Measurements from ENCODE around the gene LRRC27.
"Not testable (repeated sequence)": the region's sequence is repeated elsewhere in the genome, so short reads cannot be mapped to it uniquely, and the experiment has no call there.

The LRRC27 gene

DNA sequence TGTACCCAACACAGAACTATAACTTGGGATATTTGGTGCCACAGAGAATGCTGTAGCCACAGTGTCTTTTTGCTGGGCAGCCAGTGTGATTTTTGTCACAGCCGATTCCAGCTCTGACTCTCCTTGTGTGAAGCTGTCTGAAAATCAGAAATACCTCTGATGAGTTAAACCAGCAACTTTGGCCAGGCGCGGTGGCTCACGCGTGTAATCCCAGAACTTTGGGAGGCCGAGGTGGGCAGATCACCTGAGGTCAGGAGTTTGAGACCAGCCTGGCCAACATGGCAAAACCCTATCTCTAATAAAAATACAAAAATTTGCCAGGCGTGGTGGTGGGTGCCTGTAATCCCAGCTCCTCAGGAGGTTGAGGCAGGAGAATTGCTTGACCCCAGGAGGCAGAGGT is 5.9 kb downstream of the LRRC27 start:
- DNase-seq (ENCODE audit: low read depth, low spot score): not testable (repeated sequence)

DNA sequence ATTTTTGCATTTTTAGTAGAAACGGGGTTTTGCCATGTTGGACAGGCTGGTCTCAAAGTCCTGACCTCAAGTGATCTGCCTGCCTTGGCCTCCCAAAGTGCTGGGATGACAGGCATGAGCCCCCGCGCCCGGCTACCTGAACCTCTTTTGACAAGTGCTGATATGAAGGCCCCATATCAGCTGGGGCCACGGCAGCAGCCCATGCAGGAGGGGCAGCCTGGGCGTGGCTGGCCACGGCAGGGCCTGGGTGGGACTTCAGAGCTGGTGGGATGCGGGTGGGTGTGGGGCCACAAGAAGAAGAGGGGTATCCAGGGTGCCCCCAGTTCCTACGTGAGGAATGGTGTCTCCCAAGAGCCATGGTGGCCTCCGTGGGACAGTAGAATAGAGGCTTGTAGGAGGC is 6.9 kb downstream of the LRRC27 start:
- no peak for DNase-seq (ENCODE audit: low read depth, low spot score)

DNA sequence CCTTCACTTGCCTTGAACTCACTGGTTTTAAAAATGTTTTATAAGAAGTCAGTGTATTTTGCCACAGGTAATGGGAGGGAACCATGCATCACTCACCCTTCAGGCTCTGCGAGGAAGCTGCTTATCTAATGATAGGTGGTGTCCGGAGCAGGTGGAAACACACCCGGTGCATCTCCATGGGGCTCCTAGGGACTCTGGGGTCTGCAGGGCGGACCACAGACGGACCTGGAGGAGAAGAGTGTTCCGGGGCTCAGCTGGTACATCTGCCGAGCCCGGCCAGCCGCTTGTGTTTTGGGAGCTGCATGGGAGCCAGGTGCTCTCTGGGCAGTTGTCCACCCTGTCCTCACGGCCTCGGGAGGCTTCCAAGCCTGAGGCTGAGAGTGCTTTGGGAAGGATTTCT is 7.3 kb downstream of the LRRC27 start:
- no peak for DNase-seq (ENCODE audit: low read depth, low spot score)

DNA sequence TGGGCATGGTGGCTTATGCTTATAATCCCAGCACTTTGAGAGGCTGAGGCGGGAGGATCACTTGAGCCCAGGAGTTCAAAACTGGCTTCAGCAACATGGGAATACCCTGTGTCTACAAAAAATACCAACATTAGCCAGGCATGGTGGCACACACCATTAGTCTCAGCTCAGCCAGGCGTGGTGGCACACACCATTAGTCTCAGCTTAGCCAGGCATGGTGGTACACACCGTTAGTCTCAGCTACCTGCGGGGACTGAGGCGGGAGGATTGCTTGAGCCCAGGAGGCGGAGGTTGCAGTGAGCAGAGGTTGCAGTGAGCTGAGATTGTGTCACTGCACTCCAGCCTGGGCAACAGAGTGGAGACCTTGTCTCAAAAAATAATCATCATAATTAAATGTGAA is 9.0 kb downstream of the LRRC27 start:
- no peak for DNase-seq (ENCODE audit: low read depth, low spot score)

DNA sequence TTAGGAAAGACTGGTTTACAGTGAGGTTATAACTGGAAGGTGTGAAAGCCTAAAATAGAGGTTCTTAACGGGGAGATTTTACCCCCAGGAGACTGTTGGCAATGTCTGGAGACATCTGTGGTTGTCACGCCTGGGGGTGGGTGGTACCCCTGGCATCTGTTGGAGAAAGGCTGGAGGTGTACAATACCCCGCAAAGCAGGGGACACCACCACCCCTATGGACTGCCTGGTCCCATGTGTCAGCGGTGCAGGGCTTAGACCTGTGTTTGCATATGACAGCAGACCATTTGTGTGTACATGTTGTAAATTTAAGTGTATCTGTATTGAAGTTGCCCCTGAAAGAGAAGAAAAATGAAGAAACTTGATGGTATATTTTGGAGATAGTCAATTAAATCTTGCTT is 9.8 kb downstream of the LRRC27 start:
- no peak for DNase-seq (ENCODE audit: low read depth, low spot score)

DNA sequence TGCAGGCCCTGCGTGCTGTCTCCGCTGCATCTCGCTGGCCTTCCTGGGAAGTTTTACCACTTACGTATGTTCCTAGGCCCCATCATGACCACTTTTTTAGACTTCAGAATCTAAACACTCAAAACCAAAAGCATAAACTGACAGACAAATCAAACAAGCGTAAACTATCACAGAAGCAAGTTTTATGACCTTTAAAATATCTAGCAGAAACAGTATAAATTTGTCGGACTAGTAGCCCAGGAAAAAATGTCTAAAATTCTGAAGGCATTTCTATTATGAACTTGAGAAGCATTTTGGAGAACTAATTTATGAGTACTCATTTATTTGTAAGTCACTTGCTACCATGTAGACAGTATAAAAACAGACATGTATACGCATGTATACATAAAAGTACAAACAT is 10.6 kb downstream of the LRRC27 start:
- no peak for DNase-seq (ENCODE audit: low read depth, low spot score)

DNA sequence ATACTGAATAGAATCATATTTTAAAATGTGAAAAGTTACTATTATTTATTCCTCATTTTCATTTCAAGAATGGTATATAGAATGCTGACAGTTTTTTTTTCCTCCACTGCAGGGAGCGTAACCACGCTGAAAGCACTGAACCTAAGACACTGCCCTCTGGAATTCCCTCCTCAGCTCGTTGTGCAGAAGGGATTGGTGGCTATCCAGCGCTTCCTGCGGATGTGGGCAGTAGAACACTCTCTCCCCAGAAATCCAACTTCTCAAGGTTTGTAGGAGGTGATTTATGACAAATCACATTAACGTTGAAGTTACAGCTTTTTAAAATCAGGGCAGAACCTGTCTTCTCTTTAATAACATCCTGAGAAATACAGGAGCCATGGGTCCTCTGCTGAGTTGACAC is 12.4 kb downstream of the LRRC27 start:
- no peak for DNase-seq (ENCODE audit: low read depth, low spot score)

DNA sequence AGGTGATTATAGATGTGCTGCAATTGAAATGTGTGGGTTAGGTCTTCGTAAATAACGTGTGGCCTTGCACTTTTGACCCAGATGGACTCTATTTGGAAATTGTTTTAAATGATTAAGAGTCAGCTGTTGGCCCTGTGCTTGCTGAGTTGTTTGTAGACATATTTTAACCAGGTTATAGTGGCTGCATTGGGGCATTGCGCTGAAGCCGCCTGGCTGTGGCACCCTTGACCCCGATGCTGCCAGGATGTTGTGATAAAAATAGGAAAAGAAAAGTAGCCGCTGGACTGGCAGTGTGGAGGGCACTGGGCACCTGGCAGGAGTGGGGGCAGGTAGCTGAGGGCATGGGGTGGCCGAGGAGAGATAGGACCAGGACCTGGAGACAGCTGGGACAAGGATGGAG is 13.4 kb downstream of the LRRC27 start:
- no peak for DNase-seq (ENCODE audit: low read depth, low spot score)

DNA sequence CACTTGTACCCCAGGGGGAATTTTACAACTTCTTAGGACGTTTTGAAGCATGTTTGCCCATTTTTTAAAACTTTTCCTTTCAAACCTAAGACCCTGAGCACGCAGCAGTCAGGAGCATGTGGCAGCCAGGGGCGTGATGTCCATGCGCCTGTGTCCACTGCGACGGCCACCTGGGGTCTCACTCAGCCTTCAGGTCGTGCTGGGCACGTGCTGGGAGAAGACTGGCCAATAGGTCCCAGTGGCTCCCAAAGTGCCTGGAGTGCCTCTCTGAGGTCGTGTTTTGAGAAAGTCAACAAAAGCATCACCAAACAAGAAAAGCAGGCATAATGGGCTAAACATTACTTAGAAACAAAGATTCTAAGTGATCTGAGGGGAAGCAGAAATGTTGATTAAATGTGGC is 14.8 kb downstream of the LRRC27 start:
- no peak for DNase-seq (ENCODE audit: low read depth, low spot score)

DNA sequence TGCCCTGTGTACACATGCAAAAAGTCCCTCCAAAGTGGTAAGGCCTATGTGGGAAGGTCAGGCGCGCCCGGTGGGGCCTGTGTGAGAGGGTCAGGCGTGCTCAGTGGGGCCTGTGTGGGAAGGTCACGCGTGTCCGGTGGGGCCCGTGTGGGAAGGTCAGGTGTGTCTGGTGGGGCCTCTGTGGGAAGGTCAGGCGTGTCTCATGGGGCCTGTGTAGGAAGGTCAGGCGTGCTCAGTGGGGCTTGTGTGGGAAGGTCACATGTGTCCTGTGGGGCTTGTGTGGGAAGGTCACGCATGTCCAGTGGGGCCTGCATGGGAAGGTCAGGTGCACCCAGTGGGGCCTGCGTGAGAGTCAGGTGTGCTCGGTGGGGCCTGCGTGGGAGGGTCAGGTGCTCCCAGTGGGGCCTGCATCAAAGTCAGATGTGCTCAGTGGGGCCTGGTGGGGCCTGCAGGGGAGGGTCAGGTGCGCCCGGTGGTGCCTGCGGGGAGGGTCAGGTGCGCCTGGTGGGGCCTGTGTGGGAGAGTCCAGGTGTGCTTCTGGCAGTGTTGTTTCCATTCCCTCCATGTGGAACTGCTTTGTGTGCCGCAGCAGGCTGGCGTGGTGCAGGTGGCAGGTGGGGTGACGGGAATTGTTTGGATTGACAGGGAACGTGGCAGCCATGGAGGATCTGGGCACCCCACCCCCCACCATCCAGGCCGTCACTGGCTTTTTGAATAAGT is 15.4 kb downstream of the LRRC27 start:
- no peak for DNase-seq (ENCODE audit: low read depth, low spot score)

DNA sequence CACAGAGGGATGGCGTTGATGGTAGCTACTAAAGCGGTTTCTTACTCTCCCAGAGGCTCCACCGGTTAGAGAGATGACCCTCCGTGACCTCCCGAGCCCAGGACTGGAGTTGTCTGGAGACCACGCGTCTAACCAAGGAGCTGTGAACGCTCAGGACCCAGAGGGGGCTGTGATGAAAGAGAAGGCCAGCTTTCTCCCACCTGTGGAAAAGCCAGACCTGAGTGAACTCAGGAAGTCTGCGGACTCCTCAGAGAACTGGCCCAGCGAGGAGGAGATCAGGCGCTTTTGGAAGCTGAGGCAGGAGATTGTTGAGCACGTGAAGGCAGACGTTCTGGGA is 15.9 kb downstream of the LRRC27 start:
- no peak for DNase-seq (ENCODE audit: low read depth, low spot score)

DNA sequence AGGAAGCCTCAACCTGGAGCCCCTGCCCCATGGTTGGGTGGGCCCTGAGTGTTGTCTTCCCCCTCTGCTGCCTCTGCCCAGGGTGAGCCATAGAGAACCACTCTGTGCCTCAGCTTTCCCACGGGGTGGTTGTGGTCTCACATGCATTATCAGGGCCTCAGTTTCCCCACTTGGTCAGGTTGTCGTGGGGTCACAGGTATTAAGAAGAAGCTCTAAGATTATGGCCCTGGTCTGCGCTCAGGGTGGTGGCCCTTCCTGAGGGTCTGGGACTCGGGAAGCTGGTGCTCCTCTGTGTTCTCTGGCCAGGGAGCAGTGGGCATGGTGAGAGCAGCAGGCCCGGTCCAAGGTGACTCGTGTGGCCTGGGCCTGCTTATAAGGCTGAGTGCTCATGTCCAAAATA is 17.8 kb downstream of the LRRC27 start:
- no peak for DNase-seq (ENCODE audit: low read depth, low spot score)

DNA sequence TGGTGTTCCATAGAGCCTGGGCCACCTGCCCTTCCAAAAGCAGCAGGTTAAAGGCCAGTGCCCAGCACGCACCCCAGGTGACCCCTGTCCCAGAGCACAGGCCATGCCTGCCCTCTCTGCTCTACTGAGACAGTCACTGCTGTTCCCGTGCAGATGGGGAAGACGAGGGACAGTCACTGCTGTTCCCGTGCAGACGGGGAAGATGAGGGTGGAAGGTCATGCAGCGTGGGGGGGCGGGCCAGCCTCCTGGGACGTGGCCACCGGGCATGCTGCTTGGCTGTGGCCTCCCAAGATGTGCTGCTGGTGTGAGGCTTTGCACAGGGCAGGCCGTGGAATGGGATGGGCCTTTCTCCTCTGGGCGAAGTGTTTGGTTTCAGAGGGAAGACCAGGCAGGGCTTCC is 18.4 kb downstream of the LRRC27 start:
- DNase-seq (ENCODE audit: low read depth, low spot score): no peak

DNA sequence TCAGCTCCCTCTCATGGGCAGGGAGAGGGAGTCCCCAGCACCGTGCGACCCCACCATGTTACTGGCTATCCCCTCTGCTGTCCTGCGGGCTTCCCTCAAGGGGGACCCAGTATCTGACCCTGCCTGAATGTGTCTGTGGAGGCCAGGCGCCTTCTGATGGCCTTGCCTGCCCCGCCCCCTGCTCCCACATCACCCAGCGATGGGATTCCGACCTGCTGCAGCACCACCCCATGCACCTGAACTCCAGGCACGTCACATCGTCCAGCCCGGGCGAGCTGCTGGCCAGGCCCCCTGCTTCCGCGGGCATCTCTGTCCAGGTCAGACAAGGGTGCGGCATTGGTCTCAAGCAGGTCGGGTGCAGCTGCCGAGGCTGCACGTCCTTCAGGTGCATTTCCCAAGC is 19.0 kb downstream of the LRRC27 start:
- DNase-seq (ENCODE audit: low read depth, low spot score): no peak

DNA sequence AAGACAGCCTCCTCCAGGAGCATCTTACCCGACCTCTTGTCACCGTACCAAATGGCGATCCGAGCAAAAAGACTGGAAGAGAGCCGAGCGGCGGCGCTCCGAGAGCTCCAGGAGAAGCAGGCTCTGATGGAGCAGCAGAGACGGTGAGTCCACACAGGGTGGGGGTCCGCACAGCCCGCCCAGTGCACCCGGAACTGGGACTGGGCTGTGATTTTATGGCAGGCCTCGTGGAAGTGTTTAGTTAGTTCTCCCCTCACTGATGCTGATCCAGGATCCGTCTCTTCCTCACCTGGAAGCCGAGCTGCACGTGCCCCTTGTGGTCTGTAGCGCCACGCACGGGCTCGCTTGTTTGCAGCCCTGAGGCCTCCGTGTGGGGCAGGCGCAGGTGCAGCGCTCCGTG is 19.6 kb downstream of the LRRC27 start:
- no peak for DNase-seq (ENCODE audit: low read depth, low spot score)

DNA sequence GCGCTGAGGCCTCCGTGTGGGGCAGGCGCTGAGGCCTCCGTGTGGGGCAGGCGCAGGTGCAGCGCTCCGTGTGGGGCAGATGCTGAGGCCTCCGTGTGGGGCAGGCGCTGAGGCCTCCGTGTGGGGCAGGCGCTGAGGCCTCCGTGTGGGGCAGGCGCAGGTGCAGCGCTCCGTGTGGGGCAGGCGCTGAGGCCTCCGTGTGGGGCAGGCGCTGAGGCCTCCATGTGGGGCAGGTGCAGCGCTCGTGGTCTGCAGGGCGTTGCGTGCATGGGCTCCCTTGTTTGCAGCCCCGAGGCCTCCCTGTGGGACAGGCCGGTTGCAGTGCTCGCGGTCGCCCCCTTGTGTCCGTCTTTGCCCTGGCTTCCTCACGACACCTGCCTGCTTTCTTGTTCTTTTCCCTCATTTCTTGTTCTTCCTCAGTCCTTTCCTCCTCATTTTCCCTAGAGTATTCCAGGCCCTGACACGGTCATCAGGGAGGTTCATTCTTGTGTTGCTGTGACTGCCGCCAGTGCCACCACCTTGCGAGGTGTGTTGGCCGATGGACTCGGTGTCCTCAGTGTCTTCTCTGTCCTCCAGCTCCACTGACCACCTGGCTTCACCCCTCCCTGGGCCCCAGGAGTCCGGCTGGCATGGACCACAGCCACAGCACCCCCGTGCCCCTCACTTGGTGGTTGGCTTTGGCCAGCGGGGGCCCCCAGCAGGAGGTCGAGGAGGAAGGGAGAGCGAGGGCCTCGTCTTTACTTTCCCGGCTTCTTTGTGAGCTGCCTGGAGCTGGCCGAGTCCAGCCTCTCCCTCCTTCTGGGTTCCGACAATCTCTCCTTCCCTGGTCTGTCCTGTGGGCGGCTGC is 20.7 kb downstream of the LRRC27 start:
- not testable (repeated sequence) for DNase-seq (ENCODE audit: low read depth, low spot score)

DNA sequence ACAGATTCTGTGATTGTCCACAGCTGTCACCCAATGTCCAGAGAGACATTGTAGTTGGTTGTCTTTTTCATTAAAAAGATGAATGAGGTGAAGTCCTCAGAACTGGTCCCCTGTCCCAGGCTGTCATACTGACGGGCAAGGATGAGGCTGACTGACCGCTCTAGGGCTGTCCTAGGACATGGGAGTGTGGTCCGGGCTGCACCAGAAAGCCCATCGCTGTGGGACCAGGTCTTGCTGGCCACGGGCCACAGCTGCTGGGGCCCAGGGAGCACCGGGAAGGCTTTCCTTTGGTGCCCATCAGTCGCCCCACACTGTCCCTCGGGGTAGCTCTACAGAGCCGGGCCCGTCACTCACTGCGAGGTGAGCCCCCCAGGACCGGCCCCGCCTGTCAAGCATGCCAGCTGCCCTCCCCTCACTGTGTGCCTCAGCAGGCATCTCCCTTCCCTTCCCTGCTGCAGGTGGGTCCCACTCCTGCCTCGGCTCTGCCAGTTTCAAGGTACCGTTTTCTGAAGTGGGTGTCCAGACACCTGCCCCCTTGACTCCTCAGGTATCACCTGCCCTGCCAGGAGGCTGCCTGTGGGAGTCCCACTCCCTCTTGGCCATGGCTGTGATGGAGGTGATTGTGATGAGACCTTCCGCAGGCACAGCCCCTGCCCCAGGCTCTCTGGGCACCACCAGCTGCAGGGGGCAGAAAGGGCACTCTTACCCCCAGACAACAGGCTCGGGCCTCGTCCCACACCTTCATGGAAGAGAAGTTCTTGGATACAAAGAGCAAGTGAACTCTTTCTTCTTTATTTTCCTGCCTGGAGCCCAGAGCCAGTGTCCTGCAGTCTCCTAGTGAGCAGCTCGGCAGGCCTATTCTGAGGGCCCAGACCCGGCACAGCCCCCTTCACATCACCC is 21.7 kb downstream of the LRRC27 start:
- no peak for DNase-seq (ENCODE audit: low read depth, low spot score)

DNA sequence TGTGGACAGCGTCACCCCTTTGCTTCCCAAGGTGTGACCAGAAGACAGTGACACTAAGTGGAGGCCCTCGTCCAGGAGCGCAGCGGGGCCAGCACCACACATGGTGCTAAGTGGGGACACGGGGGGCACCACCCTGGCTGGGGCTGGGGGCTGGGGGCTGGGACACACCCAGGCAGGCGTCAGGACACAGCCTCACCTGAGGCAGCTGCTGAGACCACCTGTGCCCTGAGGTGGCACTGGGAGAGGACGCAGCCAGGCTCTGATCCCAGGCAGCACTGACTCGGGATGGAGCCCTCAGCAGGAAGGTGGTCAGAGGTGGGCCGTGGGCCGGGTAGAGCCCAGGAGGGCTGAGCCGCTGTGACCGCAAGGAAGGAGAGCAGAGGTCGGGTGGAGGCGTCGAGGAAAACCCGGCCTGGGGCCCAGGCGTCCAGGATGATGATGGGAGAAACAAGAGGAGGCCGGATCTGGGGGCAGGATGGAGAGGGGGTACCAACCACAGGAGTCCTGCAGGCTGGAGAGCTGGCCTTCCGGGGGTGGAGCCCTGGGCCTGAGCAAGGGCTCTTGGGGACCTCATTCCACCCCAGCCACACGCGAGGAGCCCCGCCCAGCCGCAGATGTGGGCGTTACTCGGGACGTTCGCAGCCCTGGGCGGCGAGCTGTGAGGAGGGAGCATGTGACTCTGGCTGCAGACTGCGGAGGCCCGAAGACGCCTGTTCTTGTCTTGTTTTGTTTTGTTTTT is 22.5 kb downstream of the LRRC27 start:
- DNase-seq (ENCODE audit: low read depth, low spot score): no peak

DNA sequence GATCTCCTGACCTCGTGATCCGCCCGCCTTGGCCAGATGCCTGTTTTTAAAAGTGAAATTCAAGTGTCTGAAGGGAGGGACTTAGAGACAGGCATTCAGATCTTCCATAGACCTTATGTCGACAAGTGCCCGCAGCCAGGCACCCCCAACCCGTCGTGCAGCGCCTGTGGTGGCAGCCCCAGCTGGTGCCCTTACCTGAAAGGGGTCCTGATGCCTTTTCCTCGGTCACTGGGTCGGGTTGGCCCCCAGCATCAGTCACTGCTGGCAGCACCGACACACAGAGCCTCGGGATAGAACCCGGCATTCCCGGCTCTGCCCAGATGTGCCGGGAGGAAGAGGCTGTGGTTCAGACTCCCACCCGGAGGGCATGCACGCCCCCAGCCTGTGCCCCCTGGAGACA is 23.3 kb downstream of the LRRC27 start:
- DNase-seq (ENCODE audit: low read depth, low spot score): no peak

DNA sequence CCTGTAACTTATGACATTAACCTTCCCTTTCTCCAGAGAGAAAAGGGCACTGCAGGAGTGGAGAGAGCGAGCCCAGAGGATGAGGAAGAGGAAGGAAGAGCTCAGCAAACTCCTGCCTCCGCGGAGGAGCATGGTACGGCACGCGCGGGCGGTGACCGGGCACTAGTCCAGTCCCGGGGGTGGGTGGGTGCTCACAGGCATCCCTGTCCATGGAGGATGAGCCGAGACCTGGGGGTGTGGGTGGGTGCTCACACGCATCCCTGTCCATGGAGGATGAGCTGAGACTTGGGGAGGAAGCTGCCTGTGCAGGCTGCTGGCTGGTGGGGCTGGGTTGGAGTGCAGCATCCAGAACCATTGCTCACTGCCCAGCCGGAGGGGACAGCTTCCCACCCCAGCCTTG is 23.8 kb downstream of the LRRC27 start:
- DNase-seq (ENCODE audit: low read depth, low spot score): no peak

DNA sequence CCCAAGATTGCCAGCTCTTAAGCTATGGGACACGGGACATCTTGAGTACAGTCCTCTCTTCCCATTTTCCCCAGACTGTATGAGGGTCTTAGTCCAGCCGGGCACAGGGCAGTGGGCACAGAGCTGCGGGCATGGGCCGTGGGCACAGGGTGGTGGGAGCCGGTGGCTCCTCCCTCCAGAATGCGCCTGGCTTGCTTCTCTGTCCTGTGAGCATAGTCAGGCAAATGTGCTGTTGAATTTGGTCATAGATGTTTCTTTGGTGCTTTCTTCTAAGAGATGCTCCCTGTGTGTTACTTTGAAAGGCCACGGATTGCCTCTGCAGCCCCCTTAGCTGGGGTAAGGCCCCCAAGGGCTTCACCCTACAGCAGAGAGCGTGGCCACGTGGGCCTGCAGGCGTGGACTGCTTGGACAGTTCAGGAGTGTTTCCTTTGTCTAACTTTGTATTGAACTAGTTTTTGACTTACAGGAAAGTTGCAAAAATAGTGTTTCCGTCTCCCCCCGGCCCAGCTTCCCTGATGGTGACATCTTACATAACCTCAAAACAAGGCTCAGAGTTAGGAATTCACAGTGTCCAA is 24.7 kb downstream of the LRRC27 start:
- DNase-seq (ENCODE audit: low read depth, low spot score): no peak
